LNCAP (cell line): Measurements from ENCODE around the gene GNG10.

Experiments used
- CTCF ChIP-seq: fragments of 450-650 bp; IDR thresholded peaks from 2 replicates; pipeline ENCODE4 v1.5.1; 2017; ENCODE audit warnings: mild to moderate bottlenecking

GNG10 gene

DNA sequence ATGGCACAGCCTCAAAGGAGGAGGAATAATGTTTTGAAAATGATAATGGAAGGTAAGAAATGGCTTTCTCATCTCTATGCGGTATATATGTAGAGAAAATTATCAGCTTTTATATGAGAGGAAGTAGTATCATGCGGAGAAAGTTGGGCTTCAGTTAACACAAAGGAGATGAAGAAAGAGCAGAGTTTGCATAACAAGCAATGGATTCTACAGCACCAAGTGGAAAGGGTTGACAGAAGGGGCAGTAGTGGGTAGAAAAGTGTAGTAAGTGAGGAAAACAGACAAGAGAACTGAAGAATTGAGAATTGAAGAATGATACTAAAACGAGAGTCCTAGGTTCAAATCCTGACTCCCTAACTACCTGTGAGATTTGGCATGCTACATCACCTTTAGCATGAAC lies 51.0 kb downstream of the GNG10 start:
- no peak for TF ChIP-seq CTCF

GRCh38 chr9:111715471-111715870 lies 54.1 kb downstream of the GNG10 start:
- TF ChIP-seq CTCF: no peak

DNA sequence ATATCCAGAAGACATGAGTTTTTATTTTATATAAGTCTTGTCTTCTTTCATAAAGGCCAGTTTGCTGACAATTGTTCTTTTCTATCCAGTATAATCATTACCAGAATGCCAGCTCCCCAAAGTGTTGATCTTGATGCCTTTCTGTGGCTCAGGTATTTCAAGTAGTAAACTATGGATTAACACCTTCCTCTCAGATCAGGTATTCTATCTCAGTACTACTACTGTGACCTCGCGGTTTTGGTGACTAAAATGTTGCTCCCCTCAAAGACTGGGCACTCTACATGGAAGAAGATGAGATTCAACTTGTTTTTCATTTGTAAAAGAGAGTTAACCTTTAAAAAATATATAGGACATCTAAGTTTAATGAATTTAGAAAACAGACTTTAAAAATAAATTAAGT lies 58.1 kb downstream of the GNG10 start:
- TF ChIP-seq CTCF: no peak
